GM19193 (cell line): ENCODE data around the gene PARP11.

Experiments
- POLR2A ChIP-seq: IDR thresholded peaks from 4 replicates; pipeline ENCODE4 v1.6.1; 2011; ENCODE audit not compliant: insufficient read depth, insufficient read length; ENCODE audit errors: extremely low read depth

Gene PARP11

GRCh38 chr12:3768911-3769447 is 104.2 kb downstream of the PARP11 start:
- TF ChIP-seq POLR2A: no peak

- TF ChIP-seq POLR2A: no peak
Measured at GRCh38 chr12:3761116-3761735, 112.0 kb downstream of the PARP11 start.

GRCh38 chr12:3759878-3760277 is 113.3 kb downstream of the PARP11 start:
- no peak for TF ChIP-seq POLR2A
